HG03460 (cell line): Measurements from ENCODE around the gene ZFP69B.

Experiments
- ATAC-seq: cut with Tn5 transposase; IDR thresholded peaks from one replicate; pipeline ENCODE4 v1.9.1; 2021; ENCODE audit not compliant: unreplicated experiment

The ZFP69B gene

DNA sequence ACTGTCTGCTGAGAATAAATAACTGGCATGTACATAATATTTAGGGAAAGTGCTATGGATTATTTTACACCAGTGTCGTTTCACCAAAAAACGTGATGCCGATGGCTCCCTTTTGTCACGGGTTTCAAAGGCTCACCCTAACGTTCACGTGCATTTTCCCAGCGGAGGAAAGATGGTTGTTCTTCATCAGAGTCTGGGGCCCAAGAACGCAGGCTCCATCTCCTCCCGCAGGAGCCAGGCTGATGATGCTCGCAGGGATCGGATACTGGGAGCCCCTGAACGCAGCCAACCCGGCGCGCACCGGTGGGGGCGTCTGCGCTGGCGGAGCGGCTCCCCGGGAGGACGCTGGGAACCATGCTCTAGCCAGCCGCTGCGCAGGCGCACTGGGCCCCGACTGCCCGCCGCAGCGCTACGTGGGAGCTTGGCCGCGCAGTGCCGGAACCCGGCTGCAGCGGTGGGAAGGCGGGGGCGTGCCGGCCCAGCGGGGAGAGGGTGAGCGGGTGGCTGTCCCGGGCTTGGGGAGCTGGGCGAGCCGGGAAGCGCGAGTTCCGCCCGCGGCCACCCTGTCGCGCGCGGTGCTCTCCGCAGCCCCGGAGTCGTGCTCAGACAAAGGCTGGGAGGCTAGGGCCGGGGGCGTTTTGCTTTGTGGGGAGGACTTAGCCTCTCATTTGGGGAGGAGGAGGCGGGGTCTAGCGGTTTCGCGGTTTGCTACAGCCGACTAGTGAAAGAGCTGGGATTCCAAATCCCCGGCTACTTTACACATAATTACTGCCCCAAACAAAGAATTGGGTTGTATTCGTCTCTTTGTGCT lies at the start of gene ZFP69B:
ZFP69B (plus strand) TSS at position 793 of the 811 bp plus-strand sequence. CDS start 486 bp downstream, outside the sequence.
- ATAC-seq: peak; percentile 75

DNA sequence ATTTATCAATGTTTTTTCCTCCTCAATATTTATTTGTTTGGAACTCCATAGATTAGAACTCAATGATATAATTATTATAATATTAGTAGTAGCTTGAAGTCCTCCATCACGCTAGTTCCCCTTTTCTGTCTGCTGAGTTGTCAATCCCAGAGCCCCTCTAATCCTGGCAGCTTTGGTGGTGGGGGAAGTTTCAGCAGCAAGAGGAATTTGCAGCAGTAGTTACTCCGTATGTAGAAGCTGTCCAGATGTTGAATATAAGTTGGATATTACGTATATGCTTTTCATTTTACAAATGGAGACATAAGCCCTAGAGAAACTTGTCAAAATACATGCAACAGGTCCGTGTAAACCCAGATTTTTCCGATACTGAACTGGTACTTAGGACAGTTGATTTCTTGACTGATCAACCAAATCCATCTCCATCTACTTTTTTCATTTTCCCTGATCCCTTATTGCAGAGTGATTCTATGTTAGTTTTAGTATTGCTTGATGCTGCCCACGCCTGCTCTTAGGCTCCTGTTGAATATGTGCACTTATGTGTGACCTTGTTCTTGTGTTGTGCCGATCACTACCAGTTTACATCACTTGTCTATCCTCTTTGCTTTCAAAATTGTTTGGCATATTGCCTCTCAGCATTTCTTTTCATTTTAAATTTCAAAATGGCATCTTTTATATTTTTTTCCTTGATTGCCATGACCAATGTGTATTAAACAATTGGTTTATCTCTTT lies 48.6 kb upstream of the ZFP69B start:
- no peak for ATAC-seq

DNA sequence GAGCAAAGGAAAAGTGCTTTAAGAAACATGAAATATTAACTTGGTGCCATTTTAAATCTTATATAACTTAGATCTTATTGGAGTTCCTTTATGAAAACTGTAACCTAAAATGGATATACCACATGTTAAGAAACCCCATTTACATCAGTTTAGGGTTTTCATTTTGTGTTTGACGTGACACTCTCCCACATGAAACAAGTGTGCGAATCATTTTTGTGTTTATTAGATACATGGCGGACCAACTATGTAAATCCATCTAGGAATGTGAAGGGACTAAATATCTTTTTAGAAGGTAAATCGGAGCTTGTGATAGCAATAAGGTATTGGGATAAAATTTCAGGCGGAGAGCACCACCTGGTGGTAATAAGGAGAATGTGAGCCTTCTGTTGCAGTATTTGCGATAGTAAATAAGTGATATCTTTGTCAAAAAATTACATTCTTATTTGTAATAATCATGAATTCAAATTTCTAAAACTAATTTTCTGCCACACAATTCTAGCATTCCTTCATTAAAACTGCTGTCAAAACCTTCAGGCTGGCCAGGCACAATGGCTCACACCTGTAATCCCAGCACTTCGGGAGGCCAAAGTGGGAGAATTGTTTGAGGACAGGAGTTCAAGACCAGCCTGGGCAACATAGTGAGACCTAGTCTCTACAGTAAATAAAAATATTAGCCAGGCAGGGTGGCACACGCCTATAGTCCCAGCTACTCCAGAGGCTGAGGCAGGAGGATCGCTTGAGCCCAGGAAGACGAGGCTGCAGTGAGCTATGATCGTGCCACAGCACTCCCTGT lies 45.4 kb upstream of the ZFP69B start:
- no peak for ATAC-seq

DNA sequence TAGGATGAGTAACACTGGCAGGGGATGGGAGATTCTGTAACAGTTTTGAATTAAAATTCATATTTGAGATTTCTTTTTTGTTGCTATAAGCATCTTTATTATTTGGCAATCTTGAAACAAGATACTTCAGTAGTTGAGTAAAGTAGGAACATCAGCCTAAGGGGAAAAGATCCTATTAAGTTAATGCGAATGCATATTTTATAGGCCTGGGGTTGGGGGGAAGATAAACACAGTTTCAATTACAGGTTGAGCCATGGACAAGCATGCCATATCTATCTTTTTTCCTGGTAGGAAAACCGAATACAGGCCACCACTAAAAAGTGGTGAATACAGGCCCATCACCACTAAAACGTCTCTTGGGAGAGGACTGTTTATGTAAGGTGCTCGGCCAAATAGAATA lies 44.5 kb upstream of the ZFP69B start:
- no peak for ATAC-seq

DNA sequence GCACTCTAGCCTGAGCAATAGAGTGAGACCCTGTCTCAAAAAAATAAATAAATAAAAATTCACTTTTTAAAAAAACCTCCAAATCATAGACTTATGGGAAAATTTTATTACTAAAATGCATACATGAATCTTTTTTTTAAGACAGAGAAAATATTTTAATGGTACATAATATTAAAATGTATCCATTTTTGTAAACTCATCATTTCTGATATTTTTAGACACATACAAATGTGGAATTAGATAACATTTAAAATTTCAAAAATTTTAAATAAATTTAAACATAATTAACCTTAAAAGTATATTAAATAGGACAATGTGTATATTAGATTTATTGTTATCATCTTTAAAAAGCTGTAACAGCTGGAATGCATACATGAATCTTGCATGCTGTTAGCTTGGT lies 42.8 kb upstream of the ZFP69B start:
- no peak for ATAC-seq

DNA sequence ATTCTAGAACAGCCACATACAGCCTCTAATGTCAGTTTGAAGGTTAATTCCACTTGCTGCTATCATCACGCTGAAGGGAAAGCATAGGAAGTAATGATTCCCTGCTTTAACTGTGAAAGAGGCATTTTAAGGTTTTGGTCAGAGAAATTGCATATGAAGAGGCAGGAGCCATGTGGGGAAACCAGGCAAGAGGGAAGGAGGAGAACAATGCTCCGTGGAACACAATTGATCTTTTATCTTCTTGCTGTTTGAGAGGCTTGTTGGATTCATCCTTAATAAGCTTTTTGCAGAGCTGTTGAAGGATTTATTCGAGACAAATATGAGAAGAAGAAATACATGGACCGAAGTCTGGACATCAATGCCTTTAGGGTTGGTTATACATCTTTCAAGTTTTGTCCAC lies 40.8 kb upstream of the ZFP69B start:
- no peak for ATAC-seq

DNA sequence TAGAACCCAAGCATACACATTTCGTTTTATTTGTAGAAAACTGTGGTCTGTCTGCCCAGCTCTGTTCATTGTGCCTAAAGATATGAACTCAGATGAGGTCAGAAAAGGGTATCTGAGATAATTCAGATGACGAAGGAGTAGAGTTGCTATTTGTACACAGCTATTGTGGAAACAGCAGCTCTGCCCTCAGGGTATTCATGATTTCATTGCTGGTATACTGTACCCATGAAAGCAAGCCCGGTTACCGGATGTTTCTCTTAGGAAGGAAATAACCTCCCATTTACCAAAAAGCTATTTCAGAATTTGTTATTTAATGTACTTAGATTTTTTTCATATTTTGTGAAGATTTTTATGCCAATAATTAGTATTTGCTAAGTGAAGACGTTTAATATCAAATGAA lies 39.0 kb upstream of the ZFP69B start:
- ATAC-seq: no peak

DNA sequence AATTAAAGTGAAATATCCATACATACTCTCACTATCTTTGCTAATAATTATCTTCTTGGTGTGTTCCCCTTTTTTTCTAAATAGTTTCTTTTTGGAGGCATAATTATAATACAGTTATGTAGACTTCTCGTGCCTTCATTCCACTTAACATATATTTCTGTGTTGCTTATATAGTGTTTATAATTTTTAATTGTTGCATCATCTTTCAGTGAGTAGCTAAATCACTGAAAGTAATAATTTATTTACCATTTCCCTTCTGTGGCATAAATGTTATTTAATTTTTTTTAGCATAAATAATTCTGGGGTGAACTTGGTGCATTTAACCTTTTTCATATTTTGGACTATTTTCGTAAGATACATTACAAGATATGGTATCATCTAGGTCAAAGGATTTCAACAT lies 38.4 kb upstream of the ZFP69B start:
- no peak for ATAC-seq

DNA sequence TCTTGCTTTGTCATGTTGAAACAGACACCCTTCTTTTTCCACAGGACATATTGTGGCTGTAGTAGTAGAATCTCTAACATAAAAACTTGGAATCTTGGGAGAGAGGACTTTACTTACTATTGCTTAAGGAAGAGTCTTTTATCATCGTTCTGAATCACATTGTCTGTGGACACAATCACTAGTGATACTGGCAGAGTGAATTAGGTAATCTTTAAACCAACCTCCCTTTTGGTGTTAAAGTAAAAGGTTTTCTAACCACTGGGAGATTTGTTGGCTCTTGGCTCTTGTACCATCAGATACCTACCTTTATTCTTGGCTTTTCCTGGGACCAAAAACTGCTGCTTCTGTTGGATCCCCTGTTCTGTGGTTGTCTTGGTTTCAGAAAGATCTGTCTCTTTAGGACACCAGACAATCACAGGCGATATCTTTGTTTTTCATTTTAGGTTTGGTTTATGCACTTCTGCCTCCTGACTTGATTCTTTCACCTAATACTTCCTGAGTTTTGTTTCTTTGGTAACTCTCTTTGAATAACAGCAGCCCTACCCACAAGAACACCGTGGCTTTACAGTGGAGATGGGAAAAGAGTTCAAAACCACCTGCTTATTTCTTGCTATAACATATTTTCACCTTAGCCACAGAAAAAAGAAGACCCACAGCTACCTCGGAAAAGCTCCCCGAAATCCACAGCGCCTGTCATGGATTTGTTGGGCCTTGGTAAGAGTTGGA lies 36.6 kb upstream of the ZFP69B start:
- no peak for ATAC-seq

DNA sequence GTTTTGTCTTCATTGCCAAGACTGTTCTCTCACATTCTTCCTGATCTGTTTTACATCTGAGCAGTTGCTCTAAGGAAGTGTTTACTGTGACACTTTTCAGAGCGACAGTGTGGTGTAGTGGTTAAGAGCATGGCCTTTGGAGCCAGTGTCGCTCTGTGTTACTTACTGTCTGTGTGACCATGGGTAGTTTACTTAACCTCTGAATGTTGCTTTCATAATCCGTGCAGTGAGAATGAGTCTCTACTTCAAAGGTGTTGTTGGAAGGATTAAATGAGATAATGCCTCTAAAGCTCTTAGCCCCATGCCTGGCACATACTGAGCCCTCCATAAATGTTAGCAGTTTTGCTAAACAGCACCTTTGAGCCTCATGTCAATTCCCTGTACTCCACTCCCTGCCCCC lies 35.9 kb upstream of the ZFP69B start:
- no peak for ATAC-seq

DNA sequence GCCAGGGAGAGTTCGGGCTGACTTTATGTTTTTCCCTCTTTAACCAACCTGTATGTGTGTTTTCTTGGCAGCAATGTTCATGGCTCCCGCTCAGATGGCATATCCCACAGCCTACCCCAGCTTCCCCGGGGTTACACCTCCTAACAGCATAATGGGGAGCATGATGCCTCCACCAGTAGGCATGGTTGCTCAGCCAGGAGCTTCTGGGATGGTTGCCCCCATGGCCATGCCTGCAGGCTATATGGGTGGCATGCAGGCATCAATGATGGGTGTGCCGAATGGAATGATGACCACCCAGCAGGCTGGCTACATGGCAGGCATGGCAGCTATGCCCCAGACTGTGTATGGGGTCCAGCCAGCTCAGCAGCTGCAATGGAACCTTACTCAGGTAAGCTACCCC lies 33.6 kb upstream of the ZFP69B start:
- no peak for ATAC-seq

DNA sequence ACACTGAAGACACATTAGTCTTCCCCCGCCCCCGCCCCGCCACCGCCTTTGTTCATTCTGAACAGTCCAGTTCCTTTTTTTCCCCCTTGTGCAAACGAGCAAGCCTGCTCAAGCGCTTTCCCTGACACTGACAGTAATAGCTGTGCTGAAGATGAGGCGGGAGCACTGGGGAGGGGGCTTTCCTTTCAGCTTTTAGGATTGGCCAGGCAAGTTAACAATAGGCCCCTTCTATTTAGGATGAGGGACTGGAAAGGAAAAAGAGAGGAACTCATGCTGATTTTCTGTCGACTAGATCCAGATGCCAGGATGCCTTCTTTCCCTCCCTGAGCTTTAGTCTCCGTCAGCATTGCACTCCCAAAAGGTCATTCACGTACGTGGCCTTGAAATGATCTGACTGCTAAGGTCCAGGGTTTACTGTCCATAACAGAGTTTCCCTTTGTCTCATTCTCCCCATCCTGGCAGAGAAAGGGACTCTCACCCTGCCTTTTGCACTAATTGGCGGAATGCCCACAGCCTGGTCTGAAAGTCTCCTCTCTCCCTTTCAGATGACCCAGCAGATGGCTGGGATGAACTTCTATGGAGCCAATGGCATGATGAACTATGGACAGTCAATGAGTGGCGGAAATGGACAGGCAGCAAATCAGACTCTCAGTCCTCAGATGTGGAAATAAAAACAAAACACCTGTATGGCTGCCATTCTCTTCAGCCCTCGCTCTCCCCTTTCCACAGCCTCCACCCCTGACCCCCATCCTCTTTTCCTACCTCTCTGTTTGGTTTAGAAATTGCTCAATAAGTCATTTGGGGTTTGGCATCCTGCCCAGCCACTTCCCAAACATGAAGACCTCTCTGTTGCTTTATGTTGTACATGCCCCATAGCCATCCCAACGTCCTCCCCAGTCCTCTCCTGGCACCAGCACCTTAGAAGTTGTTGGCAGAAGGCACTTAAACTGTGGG lies 28.6 kb upstream of the ZFP69B start:
- no peak for ATAC-seq

DNA sequence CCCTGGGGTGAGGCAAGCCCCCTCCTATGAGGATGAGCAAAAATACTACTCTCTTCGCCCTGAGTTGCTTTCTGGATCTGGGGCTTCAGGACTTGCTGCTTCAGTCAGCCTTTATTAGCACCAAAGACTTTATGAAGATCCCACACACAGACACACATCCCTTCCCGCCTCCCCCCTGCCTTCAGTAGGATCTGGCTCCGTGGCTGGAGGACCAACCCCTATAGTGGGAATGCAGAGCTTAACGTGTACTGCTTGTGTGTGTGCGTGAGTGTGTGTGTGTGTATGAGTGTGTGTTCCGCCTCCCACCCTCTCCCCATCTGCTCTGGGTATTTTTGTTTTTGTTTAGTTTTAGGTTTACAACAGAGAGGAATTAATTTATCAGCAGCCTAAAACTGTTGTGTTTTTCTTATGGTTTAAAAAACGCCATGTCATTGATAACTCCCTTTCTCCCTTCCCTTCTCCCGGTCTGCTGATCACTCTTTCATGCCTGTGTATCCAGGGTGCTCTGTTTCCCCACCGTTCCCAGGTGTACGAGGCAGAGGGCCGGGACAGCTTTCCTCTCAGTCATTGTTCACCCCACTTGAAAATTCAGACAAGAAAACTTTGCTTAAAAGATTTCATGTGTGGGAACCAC lies 27.5 kb upstream of the ZFP69B start:
- no peak for ATAC-seq

DNA sequence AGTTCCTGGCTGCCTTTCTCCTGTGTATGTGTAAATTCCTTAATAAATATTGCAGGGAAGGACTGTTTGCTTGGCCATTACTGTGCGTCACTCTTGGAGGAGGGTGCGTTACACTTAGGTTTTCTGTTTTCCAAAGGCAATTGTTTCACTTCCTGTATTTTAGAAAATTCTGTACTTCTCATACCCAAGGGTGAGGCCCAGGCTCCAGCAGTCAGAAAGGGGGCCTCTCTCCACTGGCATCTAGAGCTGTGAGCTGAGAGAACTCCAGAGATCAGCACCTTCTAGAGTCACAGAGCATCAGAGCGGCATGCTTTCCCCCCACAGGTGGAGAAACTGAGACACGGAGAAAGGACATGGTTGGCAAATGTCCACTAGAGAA lies 27.0 kb upstream of the ZFP69B start:
- no peak for ATAC-seq

DNA sequence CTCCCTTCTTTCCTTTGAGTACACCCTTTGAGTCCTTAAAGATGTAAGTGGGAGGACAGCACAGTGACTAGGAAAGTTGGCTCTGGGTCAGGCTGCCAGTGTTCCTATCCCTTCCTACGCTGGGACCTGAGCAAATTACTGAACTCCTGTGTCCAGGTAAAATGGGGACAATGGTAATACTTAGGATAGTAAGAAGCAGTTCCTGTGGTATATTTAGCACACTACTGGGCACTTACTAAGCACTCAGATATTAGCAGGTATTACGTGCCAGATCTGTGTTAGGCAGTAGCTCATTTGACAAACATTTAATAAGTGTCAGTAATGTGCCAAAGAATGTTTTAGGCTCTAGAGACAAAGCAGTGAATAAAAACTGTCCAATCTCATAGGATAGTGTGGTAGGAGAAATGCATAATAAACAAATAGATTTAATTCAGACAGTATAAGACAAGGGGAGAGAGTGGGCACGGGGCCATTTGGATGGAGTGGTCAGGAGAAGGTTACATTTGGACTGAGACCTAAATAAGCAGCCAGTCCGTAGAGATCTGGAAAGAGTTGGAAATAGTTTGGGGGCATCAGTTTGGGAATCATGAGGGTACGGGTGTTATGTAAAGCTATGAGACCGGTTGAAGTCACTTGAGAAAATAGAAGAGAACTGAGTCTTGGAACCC lies 26.2 kb upstream of the ZFP69B start:
- no peak for ATAC-seq

DNA sequence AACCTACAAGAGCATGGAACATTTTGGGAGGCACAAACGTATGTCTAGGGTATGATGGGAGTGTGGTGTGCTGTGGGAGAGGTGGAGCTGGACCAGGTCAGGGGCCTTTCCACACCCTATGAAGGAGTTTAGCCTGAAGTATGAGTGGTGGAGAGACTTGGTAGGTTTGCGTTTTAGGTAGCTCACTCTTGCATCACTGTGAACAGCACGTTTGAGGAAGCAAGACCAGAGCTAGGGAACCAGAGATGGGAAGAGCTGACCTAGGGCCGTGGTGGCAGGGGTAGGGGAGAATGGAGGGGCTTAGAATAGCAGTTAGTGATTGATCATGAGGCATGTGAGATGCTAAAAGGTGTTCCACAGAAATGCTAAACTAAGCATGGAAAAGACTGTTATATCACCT lies 25.1 kb upstream of the ZFP69B start:
- ATAC-seq: no peak

DNA sequence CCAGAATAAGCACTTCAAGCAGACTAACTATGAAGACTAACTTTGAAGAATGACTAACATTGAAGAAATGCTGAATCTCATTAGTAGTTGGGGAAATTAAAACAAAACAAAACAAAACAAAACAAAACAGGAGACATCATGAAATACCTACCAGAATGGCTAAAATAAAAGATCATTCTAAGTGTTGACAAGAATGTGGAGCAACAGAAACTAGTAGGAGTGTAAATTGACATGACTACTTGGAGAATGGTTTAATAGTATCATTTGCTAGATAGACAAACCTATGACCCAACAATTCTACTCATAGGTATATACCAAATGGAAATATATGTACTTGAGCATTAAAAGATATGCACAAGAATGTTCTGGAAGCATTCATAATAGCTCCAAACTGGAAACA lies 18.9 kb upstream of the ZFP69B start:
- ATAC-seq: no peak

DNA sequence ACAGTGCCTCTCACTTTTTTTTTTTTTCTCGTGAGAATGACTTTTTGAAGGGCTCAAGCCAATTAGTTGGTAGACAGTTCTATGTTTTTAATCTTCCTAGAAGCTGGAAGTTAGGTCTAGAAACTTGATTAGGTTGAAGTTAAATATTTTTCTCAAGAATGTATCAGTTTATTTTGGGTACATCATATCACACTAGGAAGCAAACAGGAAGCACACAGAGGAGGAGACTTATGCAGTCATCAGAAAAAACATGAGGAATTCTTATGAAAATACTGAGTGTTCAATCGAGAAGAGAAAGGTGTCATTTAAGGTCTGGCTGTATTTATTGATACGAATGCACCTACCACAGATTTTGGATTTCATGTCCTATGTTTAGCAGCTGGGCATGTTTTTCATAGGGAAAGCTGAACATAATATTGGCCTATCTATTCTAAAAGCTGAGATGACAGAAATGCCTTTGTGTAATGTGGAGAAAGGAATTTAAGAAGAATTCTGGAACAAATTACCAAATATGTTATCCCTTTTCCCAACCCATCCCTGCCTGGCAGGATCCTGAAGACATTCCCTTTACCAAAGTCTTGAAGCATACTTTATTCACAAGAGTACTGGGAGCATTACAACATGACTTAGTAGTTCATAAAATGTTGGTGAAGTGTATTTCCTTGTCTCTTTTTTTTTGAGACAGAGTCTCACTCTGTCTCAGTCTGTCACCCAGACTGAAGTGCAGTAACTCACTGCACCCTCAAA lies 17.5 kb upstream of the ZFP69B start:
- ATAC-seq: no peak
